BJ (cell line): ENCODE measurements around the gene ATP6V0A4. TPM values are rescaled to one million over a fixed set of nuclear protein-coding genes. Genes with fewer than 3 reads are reported as not detected.

Experiments
- CTCF ChIA-PET: fragments of 350-600 bp; formaldehyde crosslinking; extraction: SDS; loops from one replicate; lab custom pipeline; 2021; ENCODE audit warnings: antibody characterized with exemption, inconsistent platforms; lab: Yijun Ruan, JAX
- POLR2A ChIA-PET: fragments of 300-600 bp; sonication (Branson Sonifier 250); formaldehyde crosslinking; extraction: SDS; loops from one replicate; lab custom pipeline; 2021; ENCODE audit warnings: antibody characterized with exemption; lab: Charles Lee
- DNase-seq: peaks from one replicate; pipeline ENCODE4 v3.0.0-alpha.2; 2011; ENCODE audit warnings: low read depth
- H3K27me3 ChIP-seq: 2 replicates; pipeline ENCODE4 v1.6.0; 2011; ENCODE audit warnings: low read length; ENCODE audit not compliant: control insufficient read depth, insufficient read depth
- H3K36me3 ChIP-seq: 2 replicates; pipeline ENCODE4 v1.5.1; 2011; ENCODE audit warnings: low read length; ENCODE audit not compliant: control insufficient read depth, insufficient read depth
- H3K4me3 ChIP-seq: 2 replicates; pipeline ENCODE4 v1.5.1; 2011; ENCODE audit warnings: low read depth, mild to moderate bottlenecking, control low read depth, low read length
- CTCF ChIP-seq: IDR thresholded peaks from 2 replicates; pipeline ENCODE4 v1.5.1; 2011; ENCODE audit warnings: low read depth, mild to moderate bottlenecking, control low read depth, inconsistent platforms, low read length, moderate library complexity; ENCODE audit not compliant: insufficient read depth
- polyA plus RNA-seq: library from polyadenylated mRNA; depleted of rRNA; stranded (reverse); fragments of >200 nt; gene quantifications from 2 replicates; pipeline ENCODE4 v1.2.3, GENCODE V29; 2011

The ATP6V0A4 gene
- polyA plus RNA-seq, 1 experiment: 0.06 TPM

GRCh38 chr7:138745189-138745588, 52.8 kb downstream of the ATP6V0A4 start:
- no peak overlapping the region for H3K4me3 ChIP-seq
- no peak for TF ChIP-seq CTCF
- no peak for DNase-seq
- CTCF ChIA-PET: no interaction called here
- POLR2A ChIA-PET: no interaction called here
- H3K27me3 ChIP-seq: no peaks in the 10 kb centered on the region
- H3K36me3 ChIP-seq: no peaks in the 10 kb centered on the region

GRCh38 chr7:138741453-138741735, 56.6 kb downstream of the ATP6V0A4 start:
- Histone ChIP-seq H3K36me3 (no peaks in the 10 kb centered on the region), H3K4me3 (no peak overlapping the region), H3K27me3 (no peaks in the 10 kb centered on the region)
- CTCF ChIA-PET: interaction anchor here (0.6 to 0.8 kb wide), 2 partner anchors 580 to 726 kb away, joined by 3 to 5 read pairs; no protein-coding TSS in a partner anchor
- TF ChIP-seq CTCF: no peak
- POLR2A ChIA-PET: no interaction called here
- DNase-seq: no peak

GRCh38 chr7:138739859-138740258, 58.1 kb downstream of the ATP6V0A4 start:
- Histone ChIP-seq H3K4me3 (no peak overlapping the region), H3K36me3 (no peaks in the 10 kb centered on the region), H3K27me3 (no peaks in the 10 kb centered on the region)
- POLR2A ChIA-PET: no interaction called here
- no peak for DNase-seq
- CTCF ChIA-PET: interaction anchor here (1.3 to 1.7 kb wide), 4 partner anchors 13 to 574 kb away, joined by 3 to 6 read pairs (median 4); no protein-coding TSS in a partner anchor
- no peak for TF ChIP-seq CTCF

- POLR2A ChIA-PET: interaction anchor here (0.5 kb wide), 1 partner anchor 1133 kb away, joined by 3 read pairs; no protein-coding TSS in a partner anchor
Measured at GRCh38 chr7:138738551-138739335, 59.3 kb downstream of the ATP6V0A4 start.

More at GRCh38 chr7:138738551-138739335, 59.3 kb downstream of the ATP6V0A4 start:
- no peak overlapping the region for H3K4me3 ChIP-seq
- CTCF ChIA-PET: interaction anchor here (0.6 to 2.5 kb wide), 25 partner anchors 9 to 835 kb away, joined by 3 to 29 read pairs (median 3); no protein-coding TSS in a partner anchor
- no peaks in the 10 kb centered on the region for H3K36me3 ChIP-seq
- TF ChIP-seq CTCF: peak; percentile 92
- no peaks in the 10 kb centered on the region for H3K27me3 ChIP-seq
- DNase-seq: peak; percentile 26
